Muscle of leg (tissue), 11 donors: Measurements from ENCODE around the gene PPFIA4. TPM values are rescaled to one million over a fixed set of nuclear protein-coding genes. Genes with fewer than 3 reads are reported as not detected.

Experiments used
- DNase-seq: peaks from one replicate; pipeline ENCODE4 v3.0.0; 2013
- H3K27ac ChIP-seq: one replicate; pipeline ENCODE4 v1.5.1; 2013; ENCODE audit warnings: mild to moderate bottlenecking, low read length, control low read depth
- H3K27me3 ChIP-seq: one replicate; pipeline ENCODE4 v1.6.1; 2013; ENCODE audit warnings: low read length; ENCODE audit not compliant: control insufficient read depth, insufficient read depth
- H3K36me3 ChIP-seq: one replicate; pipeline ENCODE4 v1.6.1; 2013; ENCODE audit warnings: low read length; ENCODE audit not compliant: control insufficient read depth, insufficient read depth
- H3K4me1 ChIP-seq: one replicate; pipeline ENCODE4 v1.6.1; 2013; ENCODE audit warnings: low read length; ENCODE audit not compliant: control insufficient read depth, insufficient read depth
- H3K4me3 ChIP-seq: one replicate; pipeline ENCODE4 v1.5.1; 2013; ENCODE audit warnings: low read length, control low read depth
- H3K9me3 ChIP-seq: replicated peaks from 2 replicates; pipeline ENCODE4 v1.6.1; 2013; ENCODE audit warnings: low read depth, low read length; ENCODE audit not compliant: control insufficient read depth
- WGBS: methylation state at CpG from one replicate; pipeline ENCODE4 v1.1.5; 2013; ENCODE audit warnings: missing lambda C conversion rate; ENCODE audit not compliant: insufficient coverage; 5-methylcytosine and 5-hydroxymethylcytosine counted together
- polyA plus RNA-seq, 8 donors: library from polyadenylated mRNA; unstranded; fragments of 120-200 nt; gene quantifications; one replicate each; pipeline versions ENCODE4 v1.2.1 to v1.2.3, GENCODE V29; 2013; ENCODE audit warnings: inconsistent platforms in 1 of 8, low replicate concordance in 1 of 8; ENCODE audit not compliant: insufficient read length in 8 of 8, insufficient read depth in 1 of 8
- total RNA-seq: library from RNA; stranded (reverse); fragments of 120-200 nt; gene quantifications from one replicate; pipeline ENCODE4 v1.2.4, GENCODE V29; 2013

Gene PPFIA4
- total and polyA plus RNA-seq, 9 donors: 22.4 to 53.1 (median 34.7) TPM

DNA sequence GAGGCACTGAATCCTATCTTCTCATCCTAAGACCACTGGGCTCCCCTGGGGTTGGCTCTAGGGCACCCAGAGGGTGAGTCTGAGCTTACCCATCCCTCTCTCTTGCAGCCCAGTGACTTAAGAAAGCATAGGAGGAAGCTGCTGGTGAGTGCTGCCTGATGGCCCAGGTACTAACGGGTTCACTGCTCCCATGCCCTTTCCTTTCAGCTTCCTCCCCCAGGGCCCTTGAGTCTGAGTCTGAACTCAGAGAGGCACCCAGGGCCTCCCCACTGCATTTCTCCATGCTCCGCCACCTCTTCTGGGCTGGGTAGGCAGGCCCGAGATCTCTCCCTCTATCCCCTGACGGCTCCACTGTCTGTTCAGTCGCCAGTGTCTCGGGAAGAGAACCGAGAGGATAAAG lies 29.7 kb downstream of the PPFIA4 start:
- WGBS: 69% methylated on average over 5 of the region's 7 CpGs
- peaks cover 40% of the 10 kb centered on the region for H3K36me3 ChIP-seq
- H3K27ac ChIP-seq: no peak overlapping the region
- H3K4me3 ChIP-seq: no peak overlapping the region
- DNase-seq: no peak
- H3K9me3 ChIP-seq: no peaks in the 10 kb centered on the region
- peaks cover 29% of the 10 kb centered on the region for H3K27me3 ChIP-seq
- peaks cover 42% of the 10 kb centered on the region for H3K4me1 ChIP-seq

GRCh38 chr1:203056516-203056915 lies 30.2 kb downstream of the PPFIA4 start:
- peaks cover 30% of the 10 kb centered on the region for H3K27me3 ChIP-seq
- no peaks in the 10 kb centered on the region for H3K9me3 ChIP-seq
- no peak for DNase-seq
- H3K4me1 ChIP-seq: peaks cover 37% of the 10 kb centered on the region
- H3K27ac ChIP-seq: no peak overlapping the region
- H3K4me3 ChIP-seq: no peak overlapping the region
- peaks cover 40% of the 10 kb centered on the region for H3K36me3 ChIP-seq
- WGBS: 90% methylated on average over 6 of the region's 6 CpGs

DNA sequence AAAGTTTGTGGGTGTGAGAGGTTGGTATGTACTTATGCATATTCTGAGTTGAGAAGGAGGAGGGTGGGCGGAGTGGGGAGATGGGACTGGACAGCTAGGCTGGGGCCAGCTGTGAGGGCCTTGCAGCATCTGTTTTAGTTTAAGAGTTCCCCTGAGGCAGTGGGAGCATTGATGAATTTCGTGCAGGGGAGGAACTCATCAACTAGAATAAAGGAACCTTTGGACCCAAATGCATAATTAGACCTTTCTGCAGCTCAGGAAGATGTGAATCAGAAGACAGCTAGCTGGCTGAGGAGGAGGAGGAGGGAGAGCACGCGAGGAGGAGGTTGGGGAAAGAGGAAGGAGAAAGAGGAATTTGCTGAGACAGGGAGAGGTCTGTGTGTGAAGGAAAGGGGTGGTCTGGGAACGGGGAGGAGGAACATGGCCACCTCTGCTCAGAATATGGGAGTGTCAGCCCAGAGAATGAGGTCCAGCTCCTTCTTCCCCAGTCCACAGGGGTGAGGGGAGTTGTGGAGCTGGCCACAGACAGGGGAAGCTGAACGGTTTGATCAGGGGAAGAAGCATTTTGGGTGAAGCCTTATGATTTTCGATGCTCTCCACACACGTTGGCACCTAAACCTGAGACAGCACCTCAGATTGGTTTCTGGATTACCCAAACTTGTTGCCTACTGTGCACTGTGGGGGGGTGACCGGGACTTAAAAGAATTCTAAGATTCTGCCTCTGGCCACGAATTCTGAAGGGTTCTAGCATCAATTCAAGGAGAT lies 31.8 kb downstream of the PPFIA4 start:
- peaks cover 40% of the 10 kb centered on the region for H3K36me3 ChIP-seq
- no peak overlapping the region for H3K4me3 ChIP-seq
- H3K4me1 ChIP-seq: peaks cover 23% of the 10 kb centered on the region
- WGBS: 39% methylated on average over 8 of the region's 10 CpGs
- peak; percentile 84 for DNase-seq
- H3K27me3 ChIP-seq: peaks cover 22% of the 10 kb centered on the region
- no peak overlapping the region for H3K27ac ChIP-seq
- H3K9me3 ChIP-seq: no peaks in the 10 kb centered on the region

- no peak for DNase-seq
- H3K9me3 ChIP-seq: no peaks in the 10 kb centered on the region
- no peak overlapping the region for H3K27ac ChIP-seq
- H3K36me3 ChIP-seq: peaks cover 40% of the 10 kb centered on the region
- 80% methylated on average over 1 of the region's 1 CpG for WGBS
- peaks cover 20% of the 10 kb centered on the region for H3K27me3 ChIP-seq
- H3K4me3 ChIP-seq: no peak overlapping the region
- peaks cover 24% of the 10 kb centered on the region for H3K4me1 ChIP-seq
Measured at GRCh38 chr1:203058676-203058935, 32.3 kb downstream of the PPFIA4 start.

DNA sequence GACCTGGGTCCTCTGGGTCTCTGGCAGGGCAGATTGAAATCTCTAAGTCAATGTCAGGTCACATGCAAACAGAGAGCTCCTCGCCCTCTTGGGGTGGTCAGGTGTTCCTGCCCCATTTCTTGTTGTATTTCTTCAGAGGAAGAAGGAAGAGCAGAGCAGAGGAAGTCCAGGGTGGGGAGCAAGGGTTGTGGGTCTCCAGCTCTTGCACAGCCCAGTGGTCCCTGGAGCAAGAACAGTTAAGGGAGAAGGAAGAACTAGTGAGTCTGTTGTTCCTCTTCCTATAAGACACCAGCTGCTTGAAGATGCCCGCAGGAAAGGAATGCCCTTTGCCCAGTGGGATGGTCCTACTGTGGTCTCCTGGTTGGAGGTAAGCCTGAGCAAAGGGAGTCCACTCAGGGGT lies 33.2 kb downstream of the PPFIA4 start:
- Histone ChIP-seq H3K9me3 (no peaks in the 10 kb centered on the region), H3K27ac (no peak overlapping the region), H3K4me1 (peaks cover 22% of the 10 kb centered on the region), H3K27me3 (peaks cover 18% of the 10 kb centered on the region), H3K36me3 (peaks cover 40% of the 10 kb centered on the region), H3K4me3 (no peak overlapping the region)
- WGBS: 80% methylated on average over 1 of the region's 2 CpGs
- DNase-seq: no peak

DNA sequence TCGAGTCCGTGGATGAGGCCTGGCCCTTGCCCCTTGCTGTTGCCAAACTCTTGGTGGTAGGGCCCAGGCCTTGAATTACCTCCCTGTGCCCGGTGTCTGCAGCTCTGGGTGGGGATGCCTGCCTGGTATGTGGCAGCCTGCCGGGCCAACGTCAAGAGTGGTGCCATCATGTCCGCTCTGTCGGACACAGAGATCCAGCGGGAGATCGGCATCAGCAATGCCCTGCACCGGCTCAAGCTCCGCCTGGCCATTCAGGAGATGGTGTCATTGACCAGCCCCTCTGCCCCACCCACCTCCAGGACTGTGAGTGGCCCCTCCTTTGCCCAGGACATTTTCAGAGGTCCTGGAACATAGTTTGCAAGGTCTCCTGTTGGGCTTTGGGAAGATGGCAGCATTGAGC lies 33.8 kb downstream of the PPFIA4 start:
- H3K27ac ChIP-seq: no peak overlapping the region
- peaks cover 20% of the 10 kb centered on the region for H3K27me3 ChIP-seq
- no peak for DNase-seq
- no peaks in the 10 kb centered on the region for H3K9me3 ChIP-seq
- H3K4me1 ChIP-seq: peaks cover 26% of the 10 kb centered on the region
- no peak overlapping the region for H3K4me3 ChIP-seq
- peaks cover 38% of the 10 kb centered on the region for H3K36me3 ChIP-seq
- WGBS: 92% methylated on average over 11 of the region's 11 CpGs

DNA sequence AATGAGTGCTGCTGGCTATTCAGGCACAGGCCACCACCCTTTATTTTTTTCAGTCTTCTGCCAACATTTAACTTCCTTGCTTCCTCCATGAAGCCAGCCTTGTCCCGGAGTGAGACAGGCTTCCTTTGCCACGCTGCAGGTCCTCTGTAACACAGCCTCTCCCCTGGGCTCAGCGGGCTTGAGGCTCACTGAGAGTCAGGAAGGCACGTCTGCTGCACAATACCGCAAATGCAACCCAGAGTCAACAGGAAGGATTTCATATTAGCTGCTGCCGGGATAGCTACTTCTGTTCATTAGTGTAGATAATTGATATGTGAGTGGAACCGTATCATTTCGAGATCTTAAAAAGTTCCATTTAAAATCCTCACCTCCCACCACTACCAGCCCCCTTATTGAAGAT lies 37.0 kb downstream of the PPFIA4 start:
- 55% methylated on average over 2 of the region's 8 CpGs for WGBS
- peaks cover 15% of the 10 kb centered on the region for H3K27me3 ChIP-seq
- no peak overlapping the region for H3K27ac ChIP-seq
- peaks cover 22% of the 10 kb centered on the region for H3K36me3 ChIP-seq
- no peak for DNase-seq
- peaks cover 39% of the 10 kb centered on the region for H3K4me1 ChIP-seq
- no peaks in the 10 kb centered on the region for H3K9me3 ChIP-seq
- no peak overlapping the region for H3K4me3 ChIP-seq

DNA sequence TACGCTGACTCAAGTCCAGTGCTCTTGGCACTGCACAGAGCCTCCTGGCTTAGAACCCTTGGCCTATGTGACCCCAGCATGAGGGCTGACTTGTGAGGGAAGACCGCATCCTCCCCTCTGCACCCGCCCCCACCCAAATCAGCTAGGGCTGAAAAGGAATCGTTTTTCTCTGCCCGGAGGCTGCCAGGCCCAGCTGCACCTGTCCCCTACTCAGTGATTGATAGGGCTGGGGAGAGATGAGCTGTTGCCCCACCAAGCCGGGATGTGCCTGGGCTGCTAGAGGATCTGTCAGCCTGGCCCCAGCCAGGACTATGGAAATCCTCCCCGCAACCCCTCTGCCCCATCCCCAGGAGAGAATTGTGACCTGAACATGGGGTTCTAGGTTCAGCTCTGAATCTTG lies 38.9 kb downstream of the PPFIA4 start:
- peak; percentile 60 for DNase-seq
- Histone ChIP-seq H3K27me3 (peaks cover 10% of the 10 kb centered on the region), H3K27ac (no peak overlapping the region), H3K4me3 (no peak overlapping the region), H3K36me3 (peaks cover 10% of the 10 kb centered on the region), H3K4me1 (peaks cover 47% of the 10 kb centered on the region), H3K9me3 (no peaks in the 10 kb centered on the region)
- 80% methylated on average over 2 of the region's 7 CpGs for WGBS

DNA sequence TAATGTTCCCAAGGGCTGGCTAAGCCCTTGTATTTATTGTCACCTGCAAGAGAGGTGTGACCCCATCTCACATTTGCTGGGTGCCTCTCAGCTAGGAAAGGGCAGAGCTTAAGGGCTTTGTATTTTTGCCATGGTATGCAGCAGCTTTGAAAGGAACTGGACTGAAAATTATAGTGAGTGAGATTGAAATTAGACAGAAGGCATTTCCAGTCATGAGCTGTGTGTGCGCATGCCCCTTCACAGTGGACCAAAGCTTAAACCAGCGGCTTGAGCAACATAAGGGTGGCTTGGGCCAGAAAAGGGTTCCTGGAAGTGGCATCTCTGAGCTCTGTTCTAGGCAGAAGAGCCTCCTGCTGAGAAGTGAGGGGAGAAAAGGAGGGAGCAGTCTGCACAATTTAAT lies 39.7 kb downstream of the PPFIA4 start:
- Histone ChIP-seq H3K9me3 (no peaks in the 10 kb centered on the region), H3K4me3 (no peak overlapping the region), H3K36me3 (peaks cover 4% of the 10 kb centered on the region), H3K4me1 (peaks cover 51% of the 10 kb centered on the region), H3K27me3 (peaks cover 9% of the 10 kb centered on the region), H3K27ac (no peak overlapping the region)
- WGBS: 83% methylated on average over 1 of the region's 2 CpGs
- DNase-seq: no peak

GRCh38 chr1:203066965-203067364 lies 40.7 kb downstream of the PPFIA4 start:
- Histone ChIP-seq H3K4me1 (peaks cover 53% of the 10 kb centered on the region), H3K36me3 (peaks cover 10% of the 10 kb centered on the region), H3K27me3 (peaks cover 10% of the 10 kb centered on the region), H3K9me3 (no peaks in the 10 kb centered on the region), H3K27ac (no peak overlapping the region), H3K4me3 (no peak overlapping the region)
- no peak for DNase-seq
- WGBS: 92% methylated on average over 2 of the region's 3 CpGs
